DOHH2 (cell line): Measurements from ENCODE around the gene WDTC1.

ENCODE experiments used
- H3F3A ChIP-seq: fragments of 200-600 bp; sonication (generic), shearing (Covaris generic); 2 replicates; pipeline ENCODE4 v1.6.0; 2016; ENCODE audit warnings: antibody characterized with exemption, mild to moderate bottlenecking; ENCODE audit not compliant: control insufficient read depth, insufficient read depth
- H3K27ac ChIP-seq: fragments of 200-600 bp; sonication (generic); 2 replicates; pipeline ENCODE4 v1.5.1; 2014; ENCODE audit warnings: low read depth, mild to moderate bottlenecking, low read length, moderate library complexity
- H3K27me3 ChIP-seq: fragments of 200-600 bp; sonication (generic); 2 replicates; pipeline ENCODE4 v1.6.1; 2014; ENCODE audit warnings: mild to moderate bottlenecking, low read length, mixed read lengths; ENCODE audit not compliant: control insufficient read depth
- H3K36me3 ChIP-seq: fragments of 200-600 bp; sonication (generic); 2 replicates; pipeline ENCODE4 v1.6.1; 2014; ENCODE audit warnings: mild to moderate bottlenecking, low read length, moderate library complexity, mixed read lengths; ENCODE audit not compliant: control insufficient read depth
- H3K4me1 ChIP-seq: fragments of 200-600 bp; sonication (generic); 2 replicates; pipeline ENCODE4 v1.6.1; 2014; ENCODE audit warnings: mild to moderate bottlenecking, low read length, mixed read lengths; ENCODE audit not compliant: control insufficient read depth
- H3K4me2 ChIP-seq: fragments of 200-600 bp; sonication (generic); 2 replicates; pipeline ENCODE4 v1.6.0; 2014; ENCODE audit warnings: mild to moderate bottlenecking, low read length, moderate library complexity
- H3K4me3 ChIP-seq: fragments of 200-600 bp; sonication (generic); 2 replicates; pipeline ENCODE4 v1.5.1; 2014; ENCODE audit warnings: mild to moderate bottlenecking, low read length, mixed read lengths
- H3K79me2 ChIP-seq: fragments of 200-600 bp; sonication (generic); 2 replicates; pipeline ENCODE4 v1.6.1; 2014; ENCODE audit warnings: mild to moderate bottlenecking, low read length, mixed read lengths; ENCODE audit not compliant: control insufficient read depth
- H3K9me2 ChIP-seq: fragments of 200-600 bp; sonication (generic); replicated peaks from 2 replicates; pipeline ENCODE4 v1.6.1; 2014; ENCODE audit warnings: mild to moderate bottlenecking, low read length, mixed read lengths; ENCODE audit not compliant: control insufficient read depth
- H3K9me3 ChIP-seq: fragments of 200-600 bp; sonication (generic); 2 replicates; pipeline ENCODE4 v1.6.1; 2014; ENCODE audit warnings: antibody characterized with exemption, low read length, mixed read lengths; ENCODE audit not compliant: control insufficient read depth, insufficient read depth
- H4K20me1 ChIP-seq: fragments of 200-600 bp; sonication (generic); 2 replicates; pipeline ENCODE4 v1.6.0; 2014; ENCODE audit warnings: low read depth, mild to moderate bottlenecking, antibody characterized with exemption, low read length, moderate library complexity; ENCODE audit not compliant: control insufficient read depth, insufficient read depth
- EZH2phosphoT487 ChIP-seq: fragments of 200-600 bp; sonication (generic); IDR thresholded peaks from 2 replicates; pipeline ENCODE4 v1.6.1; 2017; ENCODE audit warnings: borderline replicate concordance, mild to moderate bottlenecking, antibody characterized with exemption, low read length, moderate library complexity, mixed read lengths
- TF ChIP-seq, protein P1 (sequence below): fragments of 200-600 bp; sonication (generic); IDR thresholded peaks from one replicate; pipeline ENCODE4 v1.5.1; 2014; ENCODE audit warnings: antibody characterized with exemption, mild to moderate bottlenecking, low read depth, low read length; ENCODE audit not compliant: poor library complexity, severe bottlenecking

The WDTC1 gene

DNA sequence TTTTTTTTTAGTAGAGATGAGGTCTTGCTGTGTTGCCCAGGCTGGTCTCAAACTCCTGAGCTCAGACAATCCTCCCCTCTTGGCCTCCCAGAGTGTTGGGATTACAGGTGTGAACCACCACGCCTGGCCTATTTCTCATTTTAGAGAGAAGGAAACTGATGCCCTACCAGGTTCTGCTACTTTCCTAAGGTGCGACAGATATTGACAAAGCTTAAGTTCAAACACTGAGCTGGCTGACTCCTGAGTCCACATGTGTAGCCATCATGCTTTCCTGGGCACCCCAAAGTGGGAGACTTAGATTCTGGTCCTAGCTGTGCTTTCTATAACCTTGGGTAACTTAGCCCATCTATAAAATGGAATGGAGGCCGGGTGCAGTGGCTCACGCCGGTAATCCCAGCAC, 82.4 kb downstream of the WDTC1 start:
- H3K79me2 ChIP-seq, result no peaks in the 10 kb centered on the region
- no peaks in the 10 kb centered on the region for H3K9me3 ChIP-seq
- H3K27me3 ChIP-seq, result no peaks in the 10 kb centered on the region
- H3K4me3 ChIP-seq, result no peak overlapping the region
- no peaks in the 10 kb centered on the region for H4K20me1 ChIP-seq
- H3F3A ChIP-seq, result 0 out of 2 replicates have a peak, but pooled peaks cover 2% of the 10 kb centered on the region
- H3K9me2 ChIP-seq, result no peaks in the 10 kb centered on the region
- no peak overlapping the region for H3K27ac ChIP-seq
- H3K36me3 ChIP-seq, result no peaks in the 10 kb centered on the region
- H3K4me1 ChIP-seq, result peaks cover 14% of the 10 kb centered on the region
- no peak for TF ChIP-seq EZH2phosphoT487
- TF ChIP-seq, protein P1, sequence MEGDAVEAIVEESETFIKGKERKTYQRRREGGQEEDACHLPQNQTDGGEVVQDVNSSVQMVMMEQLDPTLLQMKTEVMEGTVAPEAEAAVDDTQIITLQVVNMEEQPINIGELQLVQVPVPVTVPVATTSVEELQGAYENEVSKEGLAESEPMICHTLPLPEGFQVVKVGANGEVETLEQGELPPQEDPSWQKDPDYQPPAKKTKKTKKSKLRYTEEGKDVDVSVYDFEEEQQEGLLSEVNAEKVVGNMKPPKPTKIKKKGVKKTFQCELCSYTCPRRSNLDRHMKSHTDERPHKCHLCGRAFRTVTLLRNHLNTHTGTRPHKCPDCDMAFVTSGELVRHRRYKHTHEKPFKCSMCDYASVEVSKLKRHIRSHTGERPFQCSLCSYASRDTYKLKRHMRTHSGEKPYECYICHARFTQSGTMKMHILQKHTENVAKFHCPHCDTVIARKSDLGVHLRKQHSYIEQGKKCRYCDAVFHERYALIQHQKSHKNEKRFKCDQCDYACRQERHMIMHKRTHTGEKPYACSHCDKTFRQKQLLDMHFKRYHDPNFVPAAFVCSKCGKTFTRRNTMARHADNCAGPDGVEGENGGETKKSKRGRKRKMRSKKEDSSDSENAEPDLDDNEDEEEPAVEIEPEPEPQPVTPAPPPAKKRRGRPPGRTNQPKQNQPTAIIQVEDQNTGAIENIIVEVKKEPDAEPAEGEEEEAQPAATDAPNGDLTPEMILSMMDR, result no peak
- H3K4me2 ChIP-seq, result no peak overlapping the region

DNA sequence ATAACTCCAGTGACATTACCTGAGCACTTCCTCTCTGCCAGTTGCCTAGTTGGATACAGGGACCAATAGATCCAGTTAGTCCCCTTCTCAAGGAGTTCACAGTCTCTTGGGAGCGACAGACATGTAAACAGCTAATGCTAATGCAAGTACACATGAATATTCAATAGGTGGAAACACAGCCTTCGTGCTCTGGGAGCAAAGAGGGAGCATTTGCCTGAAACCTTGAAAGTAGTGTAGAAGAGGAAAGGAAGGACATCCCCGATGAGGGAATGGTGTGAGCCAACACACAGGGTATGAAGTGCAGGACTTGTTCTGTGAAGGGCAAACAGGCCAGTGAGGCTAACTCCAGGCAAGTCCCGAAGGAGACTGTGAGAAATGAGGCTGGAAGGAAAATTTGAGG, 83.7 kb downstream of the WDTC1 start:
- no peaks in the 10 kb centered on the region for H3K9me2 ChIP-seq
- H3F3A ChIP-seq, result 0 out of 2 replicates have a peak, but pooled peaks cover 2% of the 10 kb centered on the region
- TF ChIP-seq, protein P1, result no peak
- no peak for TF ChIP-seq EZH2phosphoT487
- no peak overlapping the region for H3K4me3 ChIP-seq
- no peaks in the 10 kb centered on the region; the same call in 1 of the 2 replicates for H3K27me3 ChIP-seq
- H3K36me3 ChIP-seq, result peaks cover 7% of the 10 kb centered on the region
- no peak overlapping the region for H3K4me2 ChIP-seq
- H3K9me3 ChIP-seq, result no peaks in the 10 kb centered on the region
- peaks cover 18% of the 10 kb centered on the region for H3K4me1 ChIP-seq
- no peak overlapping the region for H3K27ac ChIP-seq
- H3K79me2 ChIP-seq, result peaks cover 10% of the 10 kb centered on the region
- no peaks in the 10 kb centered on the region for H4K20me1 ChIP-seq

DNA sequence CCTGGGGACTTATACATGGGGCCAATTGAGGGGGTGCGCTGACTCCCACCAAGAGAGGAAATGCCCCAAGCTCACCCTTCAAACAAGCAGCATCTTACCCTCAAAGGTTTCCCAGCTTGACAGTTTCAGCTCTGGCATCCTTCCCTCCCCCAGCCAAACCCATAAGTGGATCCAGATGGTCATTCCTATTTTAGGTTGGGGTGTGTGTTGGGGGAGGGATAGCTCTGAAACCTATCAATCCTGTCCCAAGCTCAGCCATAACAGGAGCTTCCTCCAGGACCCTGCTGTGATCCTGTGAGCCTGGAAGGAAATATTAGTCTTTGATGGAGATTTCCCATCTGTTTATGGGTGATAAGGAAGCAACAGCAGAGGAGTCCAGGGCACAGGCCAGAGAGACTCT, 84.2 kb downstream of the WDTC1 start:
- peaks cover 19% of the 10 kb centered on the region for H3K4me1 ChIP-seq
- H3K79me2 ChIP-seq, result peaks cover 15% of the 10 kb centered on the region
- TF ChIP-seq EZH2phosphoT487, result no peak
- TF ChIP-seq, protein P1, result no peak
- no peaks in the 10 kb centered on the region for H3K9me2 ChIP-seq
- H4K20me1 ChIP-seq, result no peaks in the 10 kb centered on the region
- H3K27me3 ChIP-seq, result no peaks in the 10 kb centered on the region; the same call in 1 of the 2 replicates
- H3K4me3 ChIP-seq, result no peak overlapping the region
- no peak overlapping the region for H3K4me2 ChIP-seq
- no peak overlapping the region for H3K27ac ChIP-seq
- peaks cover 8% of the 10 kb centered on the region for H3K36me3 ChIP-seq
- 0 out of 2 replicates have a peak, but pooled peaks cover 2% of the 10 kb centered on the region for H3F3A ChIP-seq
- no peaks in the 10 kb centered on the region for H3K9me3 ChIP-seq
